GM19351 (cell line): ENCODE data around the gene ADRA2C.

Experiments used
- ATAC-seq: cut with Tn5 transposase; IDR thresholded peaks from one replicate; pipeline ENCODE4 v1.9.1; 2021; ENCODE audit warnings: mild to moderate bottlenecking, moderate library complexity; ENCODE audit not compliant: unreplicated experiment

ADRA2C gene

DNA sequence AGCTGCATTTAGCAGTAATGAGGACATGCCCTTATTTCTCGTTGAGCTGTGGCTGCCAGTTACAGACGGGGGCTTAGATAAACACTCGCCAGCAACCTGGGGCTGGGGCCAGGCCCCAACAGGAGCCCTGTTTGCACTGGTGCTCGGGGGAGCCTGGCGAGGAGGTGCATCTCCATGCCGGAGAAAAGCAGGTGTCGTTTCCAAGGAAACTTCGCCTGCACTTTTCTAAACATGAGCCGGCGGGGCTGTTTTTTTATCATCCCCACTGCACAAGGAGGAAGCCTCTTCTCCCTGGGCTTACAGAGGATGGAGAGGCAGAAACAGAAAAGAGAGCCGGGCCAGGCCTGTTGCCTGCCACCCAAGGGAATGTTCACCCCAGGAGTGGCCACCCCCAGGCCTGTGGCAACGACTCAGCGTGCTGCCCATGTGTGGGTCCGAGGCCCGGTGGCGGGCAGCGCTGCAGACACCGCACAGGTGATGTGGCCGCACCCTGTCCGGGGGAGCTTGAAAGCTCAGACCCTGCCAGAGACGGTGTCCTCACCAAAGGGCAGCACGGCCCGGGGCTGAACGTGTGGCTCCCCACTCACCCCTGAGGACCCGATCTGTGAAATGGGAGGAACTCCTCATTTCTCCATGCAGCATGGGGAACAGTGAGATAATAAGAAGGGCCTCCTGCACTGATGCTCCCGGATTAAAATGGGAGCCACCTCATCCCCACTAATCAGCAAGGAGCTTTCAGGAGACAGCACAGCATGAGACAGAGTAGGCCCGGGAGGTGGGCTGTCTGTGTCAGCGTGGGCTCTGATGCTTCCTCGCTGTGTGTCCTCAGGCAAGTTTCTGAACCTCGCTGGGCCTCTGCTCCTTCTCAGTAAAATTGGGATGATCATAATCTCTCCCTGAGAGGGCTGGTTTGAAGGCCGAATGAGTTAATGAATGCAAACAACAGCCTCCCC is 33.8 kb upstream of the ADRA2C start:
- no peak for ATAC-seq

DNA sequence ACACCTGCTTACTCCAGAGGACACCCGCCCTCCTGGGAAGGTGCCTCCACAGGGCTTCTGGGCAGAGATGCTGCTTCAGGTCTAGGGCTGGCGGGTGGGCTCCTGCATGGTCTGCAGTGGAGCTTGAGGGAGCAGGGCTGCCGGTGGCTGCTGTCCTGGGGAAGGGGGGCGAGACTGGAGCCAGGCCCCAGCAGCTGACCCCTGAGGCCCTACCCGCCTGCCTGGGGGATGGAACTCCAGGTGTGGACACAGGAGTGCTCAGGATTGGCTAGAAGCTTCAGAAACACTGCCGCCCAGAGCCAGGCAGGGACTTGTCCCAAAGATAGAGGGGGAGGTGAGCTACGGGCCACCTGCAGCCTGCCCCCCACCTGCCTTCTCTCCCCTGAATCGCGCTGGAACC is 33.0 kb upstream of the ADRA2C start:
- no peak for ATAC-seq

- ATAC-seq: no peak
Measured at GRCh38 chr4:3735196-3735595, 31.0 kb upstream of the ADRA2C start.

DNA sequence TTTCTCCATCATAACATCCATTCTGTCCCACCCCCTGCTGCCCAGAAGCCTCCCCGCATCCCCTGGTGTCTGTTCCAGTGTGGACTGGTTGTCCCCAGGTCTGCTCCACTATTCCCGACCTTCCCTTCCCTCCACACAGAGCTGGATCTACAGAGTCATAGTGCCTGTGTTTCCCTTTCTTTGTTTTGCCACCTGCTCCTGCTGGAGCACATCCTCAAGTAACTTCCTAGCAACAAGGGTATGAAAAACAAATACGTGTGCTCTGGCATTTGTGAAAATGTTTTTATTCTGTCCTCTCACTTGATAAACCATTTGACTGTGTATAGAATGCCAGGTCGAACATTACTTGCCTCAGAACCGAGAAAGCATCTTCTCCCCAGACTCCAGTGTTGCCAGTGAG is 29.9 kb upstream of the ADRA2C start:
- ATAC-seq: no peak

DNA sequence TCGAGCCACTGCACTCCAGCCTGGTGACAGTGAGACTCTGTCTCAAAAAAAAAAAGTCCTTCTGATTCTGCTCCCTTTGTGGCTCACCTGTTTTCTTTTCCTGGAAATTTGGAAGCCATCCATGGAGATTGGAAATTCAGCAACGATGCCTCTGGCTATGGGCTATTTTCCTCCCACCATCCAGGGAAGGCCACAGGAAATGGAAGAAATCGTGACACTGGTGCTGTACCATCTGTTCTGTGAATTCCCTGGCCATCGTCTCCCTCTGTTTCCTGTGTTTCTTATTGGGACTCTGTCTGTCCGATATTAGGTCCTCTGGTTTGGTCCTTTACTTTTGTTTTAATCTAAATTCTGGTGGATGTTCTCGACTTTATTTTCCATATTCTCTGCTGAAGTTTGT is 29.4 kb upstream of the ADRA2C start:
- no peak for ATAC-seq

GRCh38 chr4:3739577-3739976 is 26.6 kb upstream of the ADRA2C start:
- no peak for ATAC-seq

GRCh38 chr4:3740256-3740655 is 25.9 kb upstream of the ADRA2C start:
- ATAC-seq: no peak

GRCh38 chr4:3741217-3742011 is 24.8 kb upstream of the ADRA2C start:
- ATAC-seq: no peak

DNA sequence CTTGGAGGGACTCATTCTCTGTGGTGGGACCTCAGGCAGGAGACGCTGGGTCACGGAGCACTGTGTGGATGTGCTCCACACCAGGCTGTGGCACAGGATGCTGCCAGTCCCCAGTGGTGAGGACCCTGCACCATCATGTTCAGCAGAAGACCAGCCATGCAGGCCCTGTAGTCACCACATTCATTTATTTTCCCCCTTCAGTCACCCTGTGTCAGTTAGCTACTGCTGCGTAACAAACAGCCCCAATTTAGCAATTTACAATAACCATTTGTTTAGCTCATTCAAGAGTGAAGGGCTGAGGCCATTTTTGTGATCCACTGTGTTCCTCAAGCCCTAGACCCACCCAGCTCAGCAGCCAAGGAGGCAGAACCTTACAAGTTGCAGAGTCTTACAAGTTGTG is 23.6 kb upstream of the ADRA2C start:
- no peak for ATAC-seq

- no peak for ATAC-seq
Measured at GRCh38 chr4:3744232-3744631, 22.0 kb upstream of the ADRA2C start.

GRCh38 chr4:3744901-3745300 is 21.3 kb upstream of the ADRA2C start:
- ATAC-seq: no peak

GRCh38 chr4:3745886-3746656 is 20.1 kb upstream of the ADRA2C start:
- ATAC-seq: no peak

GRCh38 chr4:3746701-3747580 is 19.2 kb upstream of the ADRA2C start:
- ATAC-seq: no peak

DNA sequence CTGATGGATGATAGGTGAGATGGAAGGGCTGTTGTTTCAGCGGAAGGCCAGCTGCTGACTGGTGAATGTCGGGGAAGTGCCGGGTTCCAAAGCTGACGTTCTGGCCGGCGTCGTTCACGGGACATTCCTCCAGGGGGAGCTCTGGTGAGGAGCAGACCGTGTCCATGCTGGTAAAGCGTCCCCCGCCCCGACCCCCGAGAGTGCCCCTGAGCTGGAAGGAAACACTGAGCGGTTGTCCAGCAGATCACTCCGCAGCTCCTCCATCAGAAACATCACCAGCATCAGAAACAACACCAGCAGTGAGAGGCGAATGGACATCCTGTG is 18.6 kb upstream of the ADRA2C start:
- no peak for ATAC-seq

GRCh38 chr4:3748136-3748898 is 17.9 kb upstream of the ADRA2C start:
- no peak for ATAC-seq

DNA sequence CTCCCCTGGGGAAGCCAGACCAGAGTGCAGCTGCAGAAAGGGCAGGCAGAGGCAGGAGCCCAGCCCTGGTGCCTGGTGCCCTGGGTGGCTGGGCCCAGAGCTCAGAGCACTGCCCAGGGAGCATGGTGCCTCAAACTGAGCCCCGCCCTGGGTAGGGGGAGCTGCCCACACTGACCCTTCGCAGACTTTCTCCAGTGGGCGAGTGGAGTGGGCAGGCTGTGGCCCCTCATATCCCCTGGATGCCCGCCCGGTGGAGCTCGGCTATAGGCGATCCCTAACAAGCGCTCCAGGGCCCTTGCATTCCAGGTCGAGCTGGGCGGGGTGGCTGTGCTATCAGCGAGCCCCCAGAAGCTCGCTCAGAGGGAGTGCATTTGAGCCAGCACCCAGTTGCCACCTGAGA is 17.1 kb upstream of the ADRA2C start:
- ATAC-seq: no peak

- ATAC-seq: no peak
Measured at GRCh38 chr4:3750334-3750733, 15.9 kb upstream of the ADRA2C start.

- ATAC-seq: no peak
Measured at GRCh38 chr4:3752022-3752421, 14.2 kb upstream of the ADRA2C start.

- no peak for ATAC-seq
Measured at GRCh38 chr4:3753726-3754412, 12.3 kb upstream of the ADRA2C start.
